A549 (cell line): ENCODE measurements around the gene BCL6. TPM values are rescaled to one million over a fixed set of nuclear protein-coding genes. Genes with fewer than 3 reads are reported as not detected.

Experiments
- ATAC-seq, 2 experiments: fragments of 200-7000 bp in 1 of 2; fragments of >200 bp in 1 of 2; cut with Nextera tagmentation in 1 of 2; cut with Tn5 transposase in 1 of 2; 3 replicates each; pipeline versions ENCODE4 v1.8.0 to v1.9.1; 2018 to 2020; ENCODE audit warnings: mild to moderate bottlenecking in 1 of 2, moderate library complexity in 1 of 2
- CTCF ChIA-PET: fragments of 300-600 bp; sonication (Branson Sonifier 250); formaldehyde crosslinking; extraction: SDS; loops from one replicate; lab custom pipeline; 2021; ENCODE audit warnings: antibody characterized with exemption, inconsistent platforms; lab: Yijun Ruan, JAX
- POLR2A ChIA-PET: fragments of 350-600 bp; formaldehyde crosslinking; extraction: SDS; loops from one replicate; lab custom pipeline; 2021; ENCODE audit warnings: antibody characterized with exemption, inconsistent platforms; lab: Yijun Ruan, JAX
- DNase-seq, 2 experiments: peaks; one replicate each; pipeline versions ENCODE4 v3.0.0 to v3.0.0-alpha.2; 2011 to 2016; ENCODE audit warnings: low read depth in 1 of 2, low spot score in 1 of 2
- FAIRE-seq: peaks from 2 replicates; lab custom pipeline; 2011; peaks lifted over from hg19 to GRCh38; lab: Jason Lieb, UNC
- H3K27ac ChIP-seq, 2 experiments: fragments of >200 bp; sonication (Bioruptor Twin); formaldehyde crosslinking; 3 replicates each; pipeline ENCODE4 v1.5.1; 2016 to 2017
- H3K4me1 ChIP-seq: fragments of >200 bp; sonication (Bioruptor Twin); formaldehyde crosslinking; 3 replicates; pipeline ENCODE4 v1.6.1; 2016
- H3K4me2 ChIP-seq: fragments of >200 bp; sonication (Bioruptor Twin); formaldehyde crosslinking; 3 replicates; pipeline ENCODE4 v1.6.1; 2016
- H3K4me3 ChIP-seq: fragments of >200 bp; sonication (Bioruptor Twin); formaldehyde crosslinking; 3 replicates; pipeline ENCODE4 v1.5.1; 2016
- H3K9me3 ChIP-seq: fragments of >200 bp; sonication (Bioruptor Twin); formaldehyde crosslinking; 3 replicates; pipeline ENCODE4 v1.6.1; 2016
- BCL3 ChIP-seq: fragments of >200 bp; sonication (Bioruptor Twin); formaldehyde crosslinking; IDR thresholded peaks from 3 replicates; pipeline ENCODE4 v1.6.1; 2016
- CEBPB ChIP-seq, 2 experiments: fragments of >200 bp in 1 of 2; sonication (Bioruptor Twin) in 1 of 2; formaldehyde crosslinking in 1 of 2; IDR thresholded peaks; 2 replicates each; pipeline ENCODE4 v1.6.1; 2012 to 2016
- CHD4 ChIP-seq: fragments of 200-600 bp; sonication (generic); IDR thresholded peaks from 2 replicates; pipeline ENCODE4 v1.6.1; 2016; ENCODE audit warnings: antibody characterized with exemption, mild to moderate bottlenecking, borderline replicate concordance
- EHF ChIP-seq: fragments of 250-450 bp; sonication (Bioruptor Pico); IDR thresholded peaks from 2 replicates; pipeline ENCODE4 v1.5.0; 2020; ENCODE audit warnings: mild to moderate bottlenecking
- EHMT2 ChIP-seq: fragments of 200-600 bp; sonication (generic); IDR thresholded peaks from 2 replicates; pipeline ENCODE4 v1.6.1; 2016; ENCODE audit warnings: antibody characterized with exemption, low read depth, mild to moderate bottlenecking, moderate library complexity
- EP300 ChIP-seq, 2 experiments: fragments of >200 bp; sonication (Bioruptor Twin); formaldehyde crosslinking; IDR thresholded peaks; 2 replicates in 1 of 2; 3 replicates in 1 of 2; pipeline ENCODE4 v1.6.1; 2016 to 2017
- ESRRA ChIP-seq: fragments of 150-350 bp; IDR thresholded peaks from 2 replicates; pipeline ENCODE4 v1.6.1; 2014; ENCODE audit warnings: mild to moderate bottlenecking, low read length, borderline replicate concordance
- FOSB ChIP-seq: fragments of 250-450 bp; sonication (Bioruptor Pico); IDR thresholded peaks from 2 replicates; pipeline ENCODE4 v1.5.0; 2020; ENCODE audit warnings: mild to moderate bottlenecking, moderate library complexity
- FOXS1 ChIP-seq: fragments of 250-450 bp; sonication (Bioruptor Pico); IDR thresholded peaks from 2 replicates; pipeline ENCODE4 v1.5.0; 2020; ENCODE audit warnings: mild to moderate bottlenecking, moderate library complexity
- GATA3 ChIP-seq: IDR thresholded peaks from 2 replicates; pipeline ENCODE4 v1.6.1; 2012; ENCODE audit warnings: borderline replicate concordance
- HDAC2 ChIP-seq: fragments of 200-600 bp; sonication (generic); IDR thresholded peaks from 2 replicates; pipeline ENCODE4 v1.6.1; 2016
- HEYL ChIP-seq: fragments of 250-450 bp; sonication (Bioruptor Pico); IDR thresholded peaks from 2 replicates; pipeline ENCODE4 v1.8.0; 2021; ENCODE audit warnings: mild to moderate bottlenecking, moderate library complexity
- HOXA7 ChIP-seq: fragments of 250-450 bp; sonication (Bioruptor Pico); IDR thresholded peaks from 2 replicates; pipeline ENCODE4 v1.5.0; 2020; ENCODE audit warnings: mild to moderate bottlenecking, moderate library complexity
- JUN ChIP-seq, 2 experiments: fragments of >200 bp; sonication (Bioruptor Twin); formaldehyde crosslinking; IDR thresholded peaks; 2 replicates in 1 of 2; 3 replicates in 1 of 2; pipeline ENCODE4 v1.6.1; 2016 to 2017
- KDM5A ChIP-seq: fragments of 200-600 bp; sonication (generic); IDR thresholded peaks from 2 replicates; pipeline ENCODE4 v1.6.1; 2016; ENCODE audit warnings: antibody characterized with exemption, mild to moderate bottlenecking
- MAFK ChIP-seq: fragments of 450-650 bp; IDR thresholded peaks from 2 replicates; pipeline ENCODE4 v1.6.1; 2014; ENCODE audit not compliant: partially characterized antibody
- NPAS2 ChIP-seq: fragments of 250-450 bp; sonication (Bioruptor Pico); IDR thresholded peaks from 2 replicates; pipeline ENCODE4 v1.8.0; 2022; ENCODE audit warnings: mild to moderate bottlenecking, moderate library complexity, borderline replicate concordance
- PHF8 ChIP-seq: fragments of 200-600 bp; sonication (generic); IDR thresholded peaks from 2 replicates; pipeline ENCODE4 v1.6.1; 2016; ENCODE audit warnings: low read depth, mild to moderate bottlenecking, antibody characterized with exemption, moderate library complexity, borderline replicate concordance
- POLR2A ChIP-seq: IDR thresholded peaks from 2 replicates; pipeline ENCODE4 v1.6.1; 2012; ENCODE audit warnings: mild to moderate bottlenecking, low read length
- RAD21 ChIP-seq, 2 experiments: fragments of >200 bp in 1 of 2; sonication (Bioruptor Twin) in 1 of 2; formaldehyde crosslinking in 1 of 2; IDR thresholded peaks in 1 of 2; conservative IDR thresholded peaks in 1 of 2; 2 replicates in 1 of 2; 3 replicates in 1 of 2; pipeline ENCODE4 v1.6.1; 2012 to 2018; ENCODE audit warnings: inconsistent platforms in 1 of 2
- SMC3 ChIP-seq: fragments of >200 bp; sonication (Bioruptor Twin); formaldehyde crosslinking; IDR thresholded peaks from 3 replicates; pipeline ENCODE4 v1.6.1; 2018; ENCODE audit warnings: inconsistent platforms
- SREBF2 ChIP-seq: fragments of 450-650 bp; IDR thresholded peaks from 2 replicates; pipeline ENCODE4 v1.6.1; 2014; ENCODE audit warnings: mild to moderate bottlenecking, moderate library complexity
- TFCP2L1 ChIP-seq: fragments of 250-450 bp; sonication (Bioruptor Pico); IDR thresholded peaks from 2 replicates; pipeline ENCODE4 v1.5.0; 2021; ENCODE audit warnings: mild to moderate bottlenecking
- TP53 ChIP-seq: fragments of 250-450 bp; sonication (Bioruptor Pico); IDR thresholded peaks from 2 replicates; pipeline ENCODE4 v1.5.0; 2021; ENCODE audit warnings: mild to moderate bottlenecking, moderate library complexity
- ZC3H11A ChIP-seq: fragments of 450-650 bp; IDR thresholded peaks from 2 replicates; pipeline ENCODE4 v1.6.1; 2014; ENCODE audit warnings: antibody characterized with exemption, mild to moderate bottlenecking
- ZNF302 ChIP-seq: fragments of 250-450 bp; sonication (Bioruptor Pico); IDR thresholded peaks from 2 replicates; pipeline ENCODE4 v1.9.0; 2021; ENCODE audit warnings: inconsistent platforms, mild to moderate bottlenecking, moderate library complexity
- ZSCAN20 ChIP-seq: fragments of 250-450 bp; sonication (Bioruptor Pico); IDR thresholded peaks from 2 replicates; pipeline ENCODE4 v1.8.0; 2022; ENCODE audit warnings: mild to moderate bottlenecking, moderate library complexity
- WGBS: methylation state at CpG from one replicate; pipeline ENCODE4 v1.1.6; 2017; ENCODE audit errors: missing lambda C conversion rate; 5-methylcytosine and 5-hydroxymethylcytosine counted together
- polyA plus RNA-seq, 4 experiments: library from polyadenylated mRNA; depleted of rRNA in 3 of 4; stranded (reverse); fragments of >200 nt; fragmentation: RNase III in 1 of 4; extraction: RNeasy Plus Mini Kit Qiagen cat#74134 plus additional on column Dnase treatment in 1 of 4; gene quantifications; 2 replicates in 3 of 4; 3 replicates in 1 of 4; pipeline ENCODE4 v1.2.3, GENCODE V29; 2011 to 2017
- TF ChIP-seq, protein P1 (sequence below): fragments of 150-350 bp; IDR thresholded peaks from 2 replicates; pipeline ENCODE4 v1.6.1; 2014; ENCODE audit warnings: low read depth, mild to moderate bottlenecking, low read length
- TF ChIP-seq, protein P2 (sequence below): fragments of >200 bp; sonication (Bioruptor Twin); formaldehyde crosslinking; IDR thresholded peaks from 3 replicates; pipeline ENCODE4 v1.5.1; 2016
- TF ChIP-seq, protein P3 (sequence below): IDR thresholded peaks from 2 replicates; pipeline ENCODE4 v1.6.1; 2012
- TF ChIP-seq, protein P4 (sequence below): fragments of 450-650 bp; IDR thresholded peaks from 2 replicates; pipeline ENCODE4 v1.6.1; 2014; ENCODE audit warnings: antibody characterized with exemption

The BCL6 gene
- polyA plus RNA-seq, 2 of the 4 experiments (the other 2 are of a cell fraction) = 7.0 to 10.4 TPM

DNA sequence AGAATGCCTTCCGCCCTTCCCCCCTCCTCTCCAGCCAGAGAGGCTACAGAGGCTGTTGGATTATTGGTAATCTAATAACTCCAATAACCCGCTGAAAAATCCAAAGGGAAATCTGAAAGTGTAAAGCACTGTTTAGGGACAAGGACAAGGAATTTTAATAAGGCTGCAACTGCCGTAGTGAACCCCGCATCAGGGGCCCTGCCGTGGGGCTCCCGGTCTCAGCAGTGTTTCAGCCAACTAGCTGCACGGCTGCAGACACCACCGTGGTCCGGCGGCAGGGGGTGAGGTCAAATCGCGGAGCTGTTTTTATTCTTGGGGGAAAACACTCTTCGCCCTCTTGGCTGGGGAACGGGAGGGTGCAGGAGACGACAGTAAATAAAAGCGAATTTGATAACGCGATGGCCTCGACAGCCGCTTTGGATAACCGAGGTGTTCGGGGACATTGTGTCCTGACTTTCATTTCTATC is 6.1 kb downstream of the BCL6 start:
- Histone ChIP-seq H3K4me2 (peak overlapping the region; percentile 96), H3K4me1 (peaks cover 38% of the 10 kb centered on the region)
- ATAC-seq = peak; percentile 15 to 27; a peak in 4 of 6 replicates

DNA sequence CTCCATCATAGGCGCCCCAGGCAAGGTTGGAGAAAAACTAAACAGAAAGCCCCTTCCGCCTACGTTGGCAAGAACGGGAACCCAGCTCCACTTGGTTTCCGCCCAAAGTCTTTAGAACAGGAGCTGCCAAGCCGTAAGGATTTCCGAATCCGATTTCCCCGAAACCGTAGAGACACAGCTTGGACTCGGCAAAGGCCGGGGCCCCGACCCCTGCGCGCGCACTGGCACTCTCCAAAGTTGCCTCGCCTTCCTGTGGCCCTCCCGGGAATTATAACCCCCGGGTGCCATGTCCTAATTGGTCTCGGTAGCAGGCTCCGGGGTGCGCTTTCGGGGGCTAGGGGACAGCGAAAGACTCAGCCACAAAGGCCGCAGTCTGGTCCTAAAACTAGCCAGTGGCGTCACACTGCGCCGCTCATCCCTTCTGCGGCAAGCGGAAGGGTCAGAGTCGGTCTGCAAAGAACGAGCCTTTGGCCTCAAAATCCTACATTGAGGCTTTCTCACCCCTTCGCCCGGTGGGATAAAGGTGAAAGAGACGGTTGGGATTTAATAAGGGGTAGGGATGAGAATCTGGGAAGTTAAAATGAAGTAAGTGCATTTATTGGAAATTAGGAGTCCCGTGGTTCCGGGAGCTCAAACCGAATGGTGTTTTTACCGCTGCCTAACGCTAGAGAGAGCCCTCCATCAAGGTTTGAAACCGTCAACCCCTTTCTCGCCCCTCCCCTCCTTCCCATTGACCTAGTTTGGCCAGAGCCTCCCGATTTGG is 6.8 kb downstream of the BCL6 start:
- ChIA-PET CTCF (interaction anchor here (0.6 to 8.6 kb wide), 37 partner anchors 7 to 1523 kb away, joined by 3 to 221 read pairs (median 4); no protein-coding TSS in a partner anchor), POLR2A (interaction anchor here (0.7 to 3.2 kb wide), 6 partner anchors 415 to 1616 kb away, joined by 3 to 9 read pairs (median 5); no protein-coding TSS in a partner anchor)
- H3K27ac ChIP-seq = peak overlapping the region; percentile 68 to 84
- DNase-seq (peak; percentile 85 to 87), ATAC-seq (peak; percentile 65 to 68), FAIRE-seq (no peak)
- TF ChIP-seq ZC3H11A (no peak), FOSB (CRISPR knock-in tag) (no peak), SMC3 (peak; percentile 68), ZSCAN20 (CRISPR knock-in tag) (no peak), JUN (IDR thresholded peaks at IDR 0.05) (no peak), EHMT2 (no peak), CHD4 (no peak), TFCP2L1 (no peak), HOXA7 (CRISPR knock-in tag) (no peak), EHF (CRISPR knock-in tag) (no peak), BCL3 (no peak), RAD21 (conservative IDR thresholded peaks at IDR 0.05 in 1 of 2, IDR thresholded peaks at IDR 0.05 in 1 of 2) (peak; percentile 86 to 87), PHF8 (no peak), HEYL (CRISPR knock-in tag) (no peak), CEBPB (IDR thresholded peaks at IDR 0.05) (no peak), ZNF302 (CRISPR knock-in tag) (no peak), NPAS2 (CRISPR knock-in tag) (no peak), ESRRA (no peak), SREBF2 (no peak), EP300 (IDR thresholded peaks at IDR 0.05) (no peak), FOXS1 (CRISPR knock-in tag) (no peak), HDAC2 (no peak), MAFK (no peak), GATA3 (no peak), KDM5A (no peak), POLR2A (peak; percentile 24; the same call in 1 of the 2 replicates)
- TF ChIP-seq, protein P1, sequence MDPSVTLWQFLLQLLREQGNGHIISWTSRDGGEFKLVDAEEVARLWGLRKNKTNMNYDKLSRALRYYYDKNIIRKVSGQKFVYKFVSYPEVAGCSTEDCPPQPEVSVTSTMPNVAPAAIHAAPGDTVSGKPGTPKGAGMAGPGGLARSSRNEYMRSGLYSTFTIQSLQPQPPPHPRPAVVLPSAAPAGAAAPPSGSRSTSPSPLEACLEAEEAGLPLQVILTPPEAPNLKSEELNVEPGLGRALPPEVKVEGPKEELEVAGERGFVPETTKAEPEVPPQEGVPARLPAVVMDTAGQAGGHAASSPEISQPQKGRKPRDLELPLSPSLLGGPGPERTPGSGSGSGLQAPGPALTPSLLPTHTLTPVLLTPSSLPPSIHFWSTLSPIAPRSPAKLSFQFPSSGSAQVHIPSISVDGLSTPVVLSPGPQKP = no peak
- TF ChIP-seq, protein P2, sequence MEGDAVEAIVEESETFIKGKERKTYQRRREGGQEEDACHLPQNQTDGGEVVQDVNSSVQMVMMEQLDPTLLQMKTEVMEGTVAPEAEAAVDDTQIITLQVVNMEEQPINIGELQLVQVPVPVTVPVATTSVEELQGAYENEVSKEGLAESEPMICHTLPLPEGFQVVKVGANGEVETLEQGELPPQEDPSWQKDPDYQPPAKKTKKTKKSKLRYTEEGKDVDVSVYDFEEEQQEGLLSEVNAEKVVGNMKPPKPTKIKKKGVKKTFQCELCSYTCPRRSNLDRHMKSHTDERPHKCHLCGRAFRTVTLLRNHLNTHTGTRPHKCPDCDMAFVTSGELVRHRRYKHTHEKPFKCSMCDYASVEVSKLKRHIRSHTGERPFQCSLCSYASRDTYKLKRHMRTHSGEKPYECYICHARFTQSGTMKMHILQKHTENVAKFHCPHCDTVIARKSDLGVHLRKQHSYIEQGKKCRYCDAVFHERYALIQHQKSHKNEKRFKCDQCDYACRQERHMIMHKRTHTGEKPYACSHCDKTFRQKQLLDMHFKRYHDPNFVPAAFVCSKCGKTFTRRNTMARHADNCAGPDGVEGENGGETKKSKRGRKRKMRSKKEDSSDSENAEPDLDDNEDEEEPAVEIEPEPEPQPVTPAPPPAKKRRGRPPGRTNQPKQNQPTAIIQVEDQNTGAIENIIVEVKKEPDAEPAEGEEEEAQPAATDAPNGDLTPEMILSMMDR = peak; percentile 71
- TF ChIP-seq, protein P3, sequence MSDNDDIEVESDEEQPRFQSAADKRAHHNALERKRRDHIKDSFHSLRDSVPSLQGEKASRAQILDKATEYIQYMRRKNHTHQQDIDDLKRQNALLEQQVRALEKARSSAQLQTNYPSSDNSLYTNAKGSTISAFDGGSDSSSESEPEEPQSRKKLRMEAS = 0 out of 2 replicates have a peak, but pooled peaks have one; percentile 12
- TF ChIP-seq, protein P4, sequence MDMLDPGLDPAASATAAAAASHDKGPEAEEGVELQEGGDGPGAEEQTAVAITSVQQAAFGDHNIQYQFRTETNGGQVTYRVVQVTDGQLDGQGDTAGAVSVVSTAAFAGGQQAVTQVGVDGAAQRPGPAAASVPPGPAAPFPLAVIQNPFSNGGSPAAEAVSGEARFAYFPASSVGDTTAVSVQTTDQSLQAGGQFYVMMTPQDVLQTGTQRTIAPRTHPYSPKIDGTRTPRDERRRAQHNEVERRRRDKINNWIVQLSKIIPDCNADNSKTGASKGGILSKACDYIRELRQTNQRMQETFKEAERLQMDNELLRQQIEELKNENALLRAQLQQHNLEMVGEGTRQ = no peak
- 3% methylated on average over 23 of the region's 43 CpGs for WGBS
- peak overlapping the region; percentile 96 for H3K4me2 ChIP-seq
- H3K4me3 ChIP-seq = peak overlapping the region; percentile 60
- peaks cover 38% of the 10 kb centered on the region for H3K4me1 ChIP-seq
- no peaks in the 10 kb centered on the region for H3K9me3 ChIP-seq

More for the DNA sequence above, 6.1 kb downstream of the BCL6 start:
- TF ChIP-seq TP53 (CRISPR knock-in tag) = no peak
- TF ChIP-seq, protein P3 = 0 out of 2 replicates have a peak, but pooled peaks have one; percentile 3
- 6% methylated on average over 22 of the region's 22 CpGs for WGBS
- FAIRE-seq (no peak), DNase-seq (no peak)
- no peaks in the 10 kb centered on the region for H3K9me3 ChIP-seq
- peak overlapping the region; percentile 60 for H3K4me3 ChIP-seq
- ChIA-PET POLR2A (interaction anchor here (0.7 to 3.2 kb wide), 6 partner anchors 414 to 1615 kb away, joined by 3 to 9 read pairs (median 5); no protein-coding TSS in a partner anchor), CTCF (interaction anchor here (0.6 to 8.6 kb wide), 43 partner anchors 8 to 1522 kb away, joined by 3 to 221 read pairs (median 4); no protein-coding TSS in a partner anchor)
- H3K27ac ChIP-seq = peak overlapping the region; percentile 68 to 84
